Right lobe of liver (tissue), 4 donors: ENCODE measurements around the gene TRABD2B.

Experiments used
- CTCF ChIP-seq, 4 donors: fragments of 200-600 bp in 3 of 4; fragments of 450-650 bp in 1 of 4; IDR thresholded peaks; one replicate each; pipeline versions ENCODE4 v1.5.1 to v1.8.0; 2016 to 2022; ENCODE audit warnings: antibody characterized with exemption in 4 of 4, mild to moderate bottlenecking in 2 of 4
- POLR2A ChIP-seq: fragments of 450-650 bp; IDR thresholded peaks from one replicate; pipeline ENCODE4 v1.6.1; 2017; ENCODE audit warnings: antibody characterized with exemption, mild to moderate bottlenecking
- donor health status: DM: no; HTN: no; CAD: no.
- donor health status: DM: no; HTN: no; CAD: no.
- donor health status: DM: no; HTN: yes; CAD: no.

- TF ChIP-seq CTCF (IDR thresholded peaks at IDR 0.05) (no peak), POLR2A (no peak)
These were observed 128.9 kb downstream of the TRABD2B start for GRCh38 chr1:47868348-47868676.
